GM12872 (cell line): ENCODE measurements around the gene CEMIP.

ENCODE experiments used
- CTCF ChIP-seq: IDR thresholded peaks from 3 replicates; pipeline ENCODE4 v1.5.1; 2011; ENCODE audit warnings: low read depth, mild to moderate bottlenecking, low read length, moderate library complexity; ENCODE audit not compliant: insufficient read depth

CEMIP gene

GRCh38 chr15:80966431-80967197 lies 187.4 kb downstream of the CEMIP start:
- no peak for TF ChIP-seq CTCF

- TF ChIP-seq CTCF, result no peak
These were observed 188.3 kb downstream of the CEMIP start for GRCh38 chr15:80967451-80967850.

- TF ChIP-seq CTCF, result no peak
These were observed 188.9 kb downstream of the CEMIP start for GRCh38 chr15:80967991-80968510.

- no peak for TF ChIP-seq CTCF
These were observed 190.1 kb downstream of the CEMIP start for GRCh38 chr15:80969316-80969715.

- TF ChIP-seq CTCF, result peak; percentile 76
These were observed 191.0 kb downstream of the CEMIP start for GRCh38 chr15:80970018-80970657.

GRCh38 chr15:80970658-80971057 lies 191.5 kb downstream of the CEMIP start:
- no peak for TF ChIP-seq CTCF

- TF ChIP-seq CTCF, result no peak
These were observed 192.0 kb downstream of the CEMIP start for GRCh38 chr15:80971143-80971542.
